RKO (cell line): ENCODE measurements around the gene KLHL28.
A peak's percentile ranks its signal among the peaks of the same experiment; 100 is the strongest.

Source experiments
- DNase-seq: peaks from one replicate; pipeline ENCODE4 v3.0.0-alpha.2; 2016; ENCODE audit warnings: low spot score

KLHL28 gene

DNA sequence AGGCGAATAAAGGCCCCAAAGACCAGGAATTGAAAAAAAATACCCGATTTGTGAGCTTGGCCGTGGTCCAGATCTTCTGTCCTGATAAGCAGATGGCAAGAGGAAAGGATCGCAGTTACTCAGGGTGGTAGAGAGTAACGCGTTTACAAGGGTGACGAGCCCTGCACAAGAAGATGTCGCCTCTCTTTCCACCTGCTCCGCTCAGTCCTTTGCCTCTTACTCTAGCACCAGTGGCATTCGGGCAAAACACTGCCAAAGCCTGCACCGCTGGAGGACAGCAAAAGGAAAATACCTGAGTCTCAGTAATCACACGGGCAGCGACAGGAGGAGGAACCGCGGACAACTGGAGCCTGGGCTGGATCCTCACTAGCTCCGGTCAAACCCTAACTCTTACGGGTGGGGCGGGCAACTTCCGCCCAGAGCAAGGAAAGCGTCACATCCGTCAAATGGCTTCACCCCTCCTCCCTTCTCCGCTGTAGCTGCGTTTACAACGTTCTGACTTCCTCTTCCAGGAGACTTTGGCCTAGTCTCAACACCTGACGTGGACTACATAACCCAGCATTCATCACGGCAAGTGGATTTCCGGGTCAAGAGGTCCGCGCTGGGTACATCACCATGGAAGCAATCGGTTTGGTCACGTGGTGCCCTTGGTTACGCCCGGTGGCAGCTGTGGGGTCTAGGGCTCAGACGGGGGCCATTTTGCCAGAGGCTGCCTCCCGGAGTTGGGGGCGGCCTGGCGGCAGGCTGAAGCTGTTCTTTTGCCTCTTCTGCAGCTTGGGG, at the start of gene KLHL28, which contains the start of gene TOGARAM1:
Gene KLHL28 (minus strand): TSS at position 394 of the 780 bp plus-strand sequence. CDS start 16,019 bp downstream, outside the sequence.
Gene TOGARAM1 (plus strand): TSS at position 637 of the 780 bp plus-strand sequence. CDS start 232 bp downstream, outside the sequence.
- peak; percentile 100 for DNase-seq

DNA sequence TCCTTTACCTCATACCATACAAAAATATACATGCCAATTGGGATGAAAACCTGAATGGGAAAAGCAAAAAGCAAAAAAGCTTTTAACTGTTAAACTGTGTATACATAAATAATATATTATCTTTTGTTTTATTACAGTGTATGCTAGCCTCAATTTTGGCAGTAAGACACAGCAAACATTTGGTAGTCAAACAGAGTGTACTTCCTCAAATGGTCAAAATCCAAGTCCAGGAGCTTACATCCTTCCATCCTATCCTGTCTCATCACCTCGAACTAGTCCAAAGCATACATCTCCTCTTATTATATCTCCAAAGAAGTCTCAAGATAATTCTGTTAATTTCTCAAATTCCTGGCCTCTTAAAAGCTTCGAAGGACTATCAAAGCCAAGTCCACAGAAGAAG, 42.2 kb upstream of the KLHL28 start:
- no peak for DNase-seq

GRCh38 chr14:44995770-44996294, 34.1 kb upstream of the KLHL28 start:
- no peak for DNase-seq

DNA sequence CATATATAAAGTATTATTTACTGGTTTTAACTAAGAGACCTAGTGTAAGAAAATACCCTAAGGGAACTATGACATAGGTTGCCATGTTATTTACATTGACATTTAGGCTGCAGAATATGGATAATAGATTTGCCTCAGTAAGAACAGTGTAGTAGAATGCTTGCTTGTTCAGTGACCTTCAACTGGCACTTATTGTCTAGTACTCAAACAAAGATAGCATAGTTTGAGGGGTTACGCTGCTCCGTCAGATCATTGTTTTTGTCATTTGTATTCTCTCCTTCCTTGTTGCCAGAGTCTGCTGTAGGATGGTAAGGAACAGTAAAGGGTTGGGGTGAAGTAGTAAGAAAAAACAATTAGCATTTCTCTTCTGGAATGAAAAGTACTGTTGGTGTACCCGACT, 33.4 kb upstream of the KLHL28 start:
- DNase-seq, result no peak

- no peak for DNase-seq
Measured at GRCh38 chr14:44990533-44990932, 28.8 kb upstream of the KLHL28 start.

DNA sequence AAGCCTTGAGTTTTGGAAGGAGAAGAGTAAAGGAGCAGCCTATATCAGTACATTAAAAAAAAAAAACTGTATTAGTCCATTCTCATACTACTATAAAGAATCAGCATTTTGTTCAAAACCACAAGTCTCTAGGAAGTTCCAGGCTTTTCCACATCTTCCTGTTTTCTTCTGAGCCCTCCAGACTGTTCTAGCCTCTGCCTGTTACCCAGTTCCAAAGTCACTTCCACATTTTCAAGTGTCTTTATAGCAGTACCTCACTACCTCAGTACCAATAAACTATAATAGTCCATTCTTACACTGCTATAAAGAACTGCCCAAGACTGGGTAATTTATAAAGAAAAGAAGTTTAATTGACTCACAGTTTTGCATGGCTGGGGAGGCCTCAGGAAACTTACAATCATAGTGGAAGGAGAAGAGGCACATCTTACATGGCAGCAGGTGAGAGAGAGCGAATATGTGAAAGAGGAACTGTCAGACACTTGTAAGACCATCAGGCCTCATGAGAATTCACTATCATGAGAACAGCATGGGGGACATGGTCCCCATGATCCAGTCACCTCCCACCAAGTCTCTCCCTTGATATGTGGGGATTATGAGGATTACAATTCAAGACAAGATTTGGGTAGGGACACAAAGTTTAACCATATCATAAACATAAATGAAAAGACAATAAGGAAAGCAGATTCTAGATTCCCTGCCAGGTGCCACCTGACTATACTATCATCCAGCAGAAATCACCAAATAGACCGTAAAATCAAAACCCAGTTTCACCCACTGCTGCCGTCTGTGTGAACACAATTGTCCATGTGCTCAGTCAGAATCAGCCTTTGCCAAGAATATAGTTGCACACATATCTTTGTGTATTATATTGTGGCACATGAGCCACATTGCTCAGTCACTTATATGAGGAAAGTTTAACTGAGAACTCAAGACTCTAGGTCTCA, 28.0 kb upstream of the KLHL28 start:
- no peak for DNase-seq

DNA sequence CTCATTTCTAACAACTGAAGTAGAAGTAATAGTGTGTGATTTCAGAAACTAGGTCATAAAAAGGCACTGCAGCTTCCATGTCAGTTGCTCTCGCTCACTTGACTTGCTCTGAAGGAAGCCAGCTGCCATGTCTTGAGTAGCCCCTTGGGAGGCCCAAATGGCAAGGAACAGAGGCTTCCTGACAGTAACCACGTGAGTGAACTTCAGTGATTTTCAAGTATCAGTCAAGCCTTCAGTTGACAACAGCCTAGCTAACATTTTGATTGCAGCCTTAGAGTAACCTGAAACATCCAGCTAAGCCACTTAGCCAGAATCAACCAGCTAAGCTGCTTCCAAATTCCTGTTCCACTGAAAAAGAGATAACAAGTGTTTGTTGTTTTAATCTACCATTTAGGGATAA, 26.9 kb upstream of the KLHL28 start:
- no peak for DNase-seq

- no peak for DNase-seq
Measured at GRCh38 chr14:44982594-44982993, 20.8 kb upstream of the KLHL28 start.

GRCh38 chr14:44981198-44981597, 19.5 kb upstream of the KLHL28 start:
- no peak for DNase-seq

DNA sequence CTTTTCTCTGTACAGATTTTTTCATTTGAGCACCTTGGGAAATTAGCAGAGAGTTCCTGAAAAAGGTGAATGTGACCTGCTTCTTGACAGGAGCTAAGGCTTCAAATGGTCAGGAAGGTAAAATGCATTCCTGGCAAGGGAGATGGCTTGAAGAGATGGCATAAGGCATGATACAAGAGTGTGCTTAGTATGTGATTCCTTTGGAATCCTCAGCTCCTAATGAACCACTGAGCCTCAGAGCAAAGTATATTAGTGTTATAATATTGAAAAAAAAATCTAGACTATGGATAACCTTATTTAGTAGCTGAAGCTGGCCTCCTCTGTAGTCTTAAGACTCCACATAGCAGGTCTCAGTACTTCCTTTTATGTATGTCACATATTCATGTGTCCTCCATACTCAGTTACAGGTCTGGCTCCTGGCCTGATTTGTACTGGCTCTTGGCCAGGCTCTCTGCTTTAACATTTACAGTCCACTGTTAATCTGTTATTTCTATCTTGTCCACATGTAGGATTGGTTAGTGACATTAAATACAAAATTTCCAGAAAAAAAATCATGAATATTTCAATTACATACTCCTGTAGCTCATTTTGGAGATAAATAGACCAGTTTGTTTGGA, 18.1 kb upstream of the KLHL28 start:
- DNase-seq, result no peak

GRCh38 chr14:44979273-44979672, 17.5 kb upstream of the KLHL28 start:
- DNase-seq, result no peak

GRCh38 chr14:44971459-44971858, 9.7 kb upstream of the KLHL28 start:
- DNase-seq, result no peak

- DNase-seq, result no peak
Measured at GRCh38 chr14:44970907-44971306, 9.2 kb upstream of the KLHL28 start.

DNA sequence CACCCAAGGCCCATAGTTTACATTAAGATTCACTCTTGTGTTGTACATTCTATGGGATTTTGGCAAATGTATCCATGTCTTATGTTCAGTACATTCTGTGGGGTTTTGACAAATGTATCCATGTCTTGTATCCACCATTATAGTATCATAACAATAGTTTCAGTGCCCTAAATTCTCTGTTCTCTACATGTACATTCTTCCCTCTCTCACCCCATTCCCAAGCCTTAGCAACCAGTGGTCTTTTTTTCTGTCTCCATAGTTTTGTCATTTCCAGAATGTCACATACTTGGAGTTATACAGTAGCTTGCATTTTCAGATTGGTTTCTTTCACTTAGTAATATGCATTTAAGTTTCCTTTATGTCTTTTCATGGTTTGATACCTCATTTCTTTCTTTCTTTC, 7.0 kb upstream of the KLHL28 start:
- no peak for DNase-seq

DNA sequence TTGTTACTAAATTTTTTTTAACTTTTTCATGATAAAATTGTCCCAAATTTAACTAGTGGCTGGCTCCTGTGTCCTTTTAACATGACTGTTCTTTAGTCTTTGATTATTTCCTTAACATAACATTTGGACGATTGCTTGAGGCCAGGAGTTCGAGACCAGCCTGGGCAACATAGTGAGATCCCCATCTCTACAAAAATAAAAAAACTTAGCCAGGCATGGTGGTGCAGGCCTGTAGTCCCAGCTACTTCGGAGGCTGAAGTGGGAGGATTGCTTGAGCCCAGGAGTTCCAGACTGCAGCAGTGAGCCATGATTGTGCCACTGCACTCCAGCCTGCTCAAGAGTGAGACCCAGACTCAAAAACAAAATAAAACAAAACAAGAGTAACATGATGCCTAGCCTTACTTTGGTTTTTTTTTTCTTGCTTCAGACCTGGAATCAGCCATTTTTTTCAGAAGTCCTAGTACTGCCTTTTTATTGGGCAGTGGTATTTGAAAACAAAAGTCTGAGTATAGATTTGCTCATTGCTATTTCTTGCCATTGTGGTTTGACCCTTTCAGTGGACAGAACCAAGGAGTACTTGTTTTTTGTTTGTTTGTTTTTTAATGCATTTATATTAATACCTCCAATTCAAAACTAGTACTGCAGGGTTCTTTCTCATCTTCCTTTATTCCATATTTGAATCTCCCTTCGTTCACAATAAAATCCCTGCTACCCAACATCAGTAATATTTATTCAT, 5.0 kb upstream of the KLHL28 start:
- DNase-seq, result peak; percentile 15

- peak; percentile 75 for DNase-seq
Measured at GRCh38 chr14:44963775-44964380, 2.1 kb upstream of the KLHL28 start.

DNA sequence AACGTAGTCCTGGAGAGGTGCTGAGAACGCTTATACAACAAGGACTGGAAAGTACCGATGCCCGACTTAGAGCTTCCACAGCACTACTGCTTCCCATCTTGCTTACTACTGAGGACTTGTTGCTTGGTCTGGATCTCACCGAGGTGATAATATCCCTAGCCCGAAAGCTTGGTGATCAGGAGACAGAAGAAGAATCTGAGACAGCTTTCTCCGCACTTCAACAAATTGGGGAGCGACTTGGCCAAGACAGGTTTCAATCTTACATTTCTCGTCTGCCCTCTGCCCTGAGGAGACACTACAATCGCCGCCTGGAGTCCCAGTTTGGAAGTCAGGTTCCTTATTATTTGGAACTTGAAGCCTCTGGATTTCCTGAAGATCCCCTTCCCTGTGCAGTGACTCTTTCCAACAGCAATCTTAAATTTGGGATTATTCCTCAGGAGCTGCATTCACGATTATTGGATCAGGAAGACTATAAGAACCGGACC, 1.3 kb upstream of the KLHL28 start:
- DNase-seq, result peak; percentile 66

DNA sequence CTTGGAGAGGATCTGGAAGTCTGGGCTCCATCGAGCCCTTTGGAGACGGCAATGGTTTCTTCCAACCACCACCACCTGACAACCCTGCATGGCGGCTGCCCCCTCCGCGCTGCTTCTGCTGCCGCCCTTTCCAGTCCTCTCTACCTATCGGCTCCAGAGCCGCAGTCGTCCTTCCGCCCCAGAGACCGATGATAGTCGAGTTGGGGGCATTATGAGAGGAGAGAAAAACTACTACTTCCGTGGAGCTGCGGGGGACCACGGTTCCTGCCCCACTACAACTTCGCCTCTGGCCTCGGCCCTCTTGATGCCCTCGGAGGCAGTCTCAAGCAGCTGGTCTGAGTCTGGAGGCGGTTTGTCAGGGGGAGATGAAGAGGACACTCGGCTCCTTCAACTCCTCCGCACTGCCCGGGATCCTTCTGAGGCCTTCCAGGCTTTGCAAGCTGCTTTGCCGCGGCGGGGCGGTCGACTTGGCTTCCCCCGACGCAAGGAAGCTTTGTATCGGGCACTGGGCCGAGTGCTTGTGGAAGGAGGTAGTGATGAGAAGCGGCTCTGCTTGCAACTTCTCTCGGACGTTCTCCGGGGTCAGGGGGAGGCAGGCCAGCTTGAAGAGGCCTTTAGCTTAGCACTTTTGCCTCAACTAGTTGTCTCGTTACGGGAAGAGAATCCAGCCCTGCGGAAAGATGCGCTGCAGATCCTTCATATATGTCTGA, 742 bp upstream of the KLHL28 start:
- peak; percentile 67 for DNase-seq

DNA sequence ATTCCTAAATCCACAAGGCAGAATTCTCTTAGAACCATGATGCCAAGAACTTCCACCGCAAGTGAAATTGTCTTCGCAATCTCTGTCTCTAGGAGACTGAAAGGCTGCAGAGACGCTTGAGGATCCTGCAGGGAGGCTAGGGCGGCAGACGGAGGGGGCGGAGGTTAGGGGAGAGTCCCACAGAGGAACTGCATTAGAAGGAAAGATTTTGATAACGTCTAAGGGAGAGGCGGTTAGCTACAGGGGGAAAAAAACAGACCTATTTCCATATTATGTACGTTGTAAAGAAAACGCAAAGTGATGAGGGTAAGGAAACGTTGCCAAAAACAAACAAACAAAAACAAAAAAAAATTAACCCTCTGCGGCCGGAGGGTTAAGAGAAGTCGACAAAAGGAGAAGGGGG, 595 bp downstream of the KLHL28 start:
- DNase-seq, result peak; percentile 73

DNA sequence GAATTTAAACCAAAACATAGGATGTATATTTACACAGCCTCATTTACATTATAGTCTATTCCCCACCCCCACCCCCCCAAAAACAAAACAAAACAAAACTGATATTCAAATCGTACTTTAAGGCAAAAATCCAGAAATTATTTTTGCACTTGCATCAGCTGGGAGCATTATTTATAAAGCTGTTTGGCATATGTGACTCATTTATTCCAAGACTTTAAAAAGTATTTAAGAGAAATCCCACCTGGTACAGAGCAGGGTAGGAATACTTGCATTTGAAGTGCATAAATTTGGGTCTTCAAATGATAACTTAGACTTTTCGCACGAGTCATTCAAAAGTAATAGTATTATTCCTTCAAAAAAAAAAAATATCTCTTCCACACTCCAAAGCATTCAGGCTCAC, 1.1 kb downstream of the KLHL28 start:
- DNase-seq, result peak; percentile 59
